HL-60 (cell line): Measurements from ENCODE around the gene LRMDA.
"Not testable (repeated sequence)": the region's sequence is repeated elsewhere in the genome, so short reads cannot be mapped to it uniquely, and the experiment has no call there.

Experiments used
- DNase-seq, 2 experiments: peaks; one replicate each; pipeline ENCODE4 v3.0.0-alpha.2; 2010 to 2020; ENCODE audit warnings: low read depth in 1 of 2, low spot score in 1 of 2
- H3K27ac ChIP-seq: fragments of 250-450 bp; sonication (Bioruptor Pico); replicated peaks from 2 replicates; pipeline ENCODE4 v1.5.1; 2020; ENCODE audit warnings: mild to moderate bottlenecking, moderate library complexity
- H3K27me3 ChIP-seq: fragments of 250-450 bp; sonication (Bioruptor Pico); 2 replicates; pipeline ENCODE4 v1.5.1; 2021; ENCODE audit warnings: mild to moderate bottlenecking, moderate library complexity; ENCODE audit not compliant: insufficient read depth, poor library complexity, severe bottlenecking
- H3K4me3 ChIP-seq: replicated peaks from 2 replicates; pipeline ENCODE4 v1.5.1; 2011; ENCODE audit warnings: mild to moderate bottlenecking, control low read depth, low read length; ENCODE audit not compliant: insufficient read depth
- GABPA ChIP-seq: IDR thresholded peaks from 2 replicates; pipeline ENCODE4 v1.6.1; 2012; ENCODE audit warnings: low read depth
- POLR2AphosphoS5 ChIP-seq: IDR thresholded peaks from 2 replicates; pipeline ENCODE4 v1.6.1; 2012; ENCODE audit warnings: low read depth
- REST ChIP-seq: IDR thresholded peaks from 2 replicates; pipeline ENCODE4 v1.6.1; 2012; ENCODE audit warnings: low read depth; ENCODE audit not compliant: insufficient replicate concordance
- SPI1 ChIP-seq: IDR thresholded peaks from 2 replicates; pipeline ENCODE4 v1.6.1; 2012; ENCODE audit warnings: low read depth, mild to moderate bottlenecking, borderline replicate concordance
- TF ChIP-seq, protein P1 (sequence below): IDR thresholded peaks from one replicate; pipeline ENCODE4 v1.5.1; 2011; ENCODE audit warnings: low read length, control low read depth, inconsistent platforms; ENCODE audit not compliant: insufficient read depth

Gene LRMDA

GRCh38 chr10:75602341-75602740, 170.9 kb downstream of the LRMDA start:
- TF ChIP-seq POLR2AphosphoS5, result no peak
- TF ChIP-seq, protein P1, sequence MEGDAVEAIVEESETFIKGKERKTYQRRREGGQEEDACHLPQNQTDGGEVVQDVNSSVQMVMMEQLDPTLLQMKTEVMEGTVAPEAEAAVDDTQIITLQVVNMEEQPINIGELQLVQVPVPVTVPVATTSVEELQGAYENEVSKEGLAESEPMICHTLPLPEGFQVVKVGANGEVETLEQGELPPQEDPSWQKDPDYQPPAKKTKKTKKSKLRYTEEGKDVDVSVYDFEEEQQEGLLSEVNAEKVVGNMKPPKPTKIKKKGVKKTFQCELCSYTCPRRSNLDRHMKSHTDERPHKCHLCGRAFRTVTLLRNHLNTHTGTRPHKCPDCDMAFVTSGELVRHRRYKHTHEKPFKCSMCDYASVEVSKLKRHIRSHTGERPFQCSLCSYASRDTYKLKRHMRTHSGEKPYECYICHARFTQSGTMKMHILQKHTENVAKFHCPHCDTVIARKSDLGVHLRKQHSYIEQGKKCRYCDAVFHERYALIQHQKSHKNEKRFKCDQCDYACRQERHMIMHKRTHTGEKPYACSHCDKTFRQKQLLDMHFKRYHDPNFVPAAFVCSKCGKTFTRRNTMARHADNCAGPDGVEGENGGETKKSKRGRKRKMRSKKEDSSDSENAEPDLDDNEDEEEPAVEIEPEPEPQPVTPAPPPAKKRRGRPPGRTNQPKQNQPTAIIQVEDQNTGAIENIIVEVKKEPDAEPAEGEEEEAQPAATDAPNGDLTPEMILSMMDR, result no peak
- TF ChIP-seq GABPA, result no peak
- no peak for TF ChIP-seq REST
- no peak for TF ChIP-seq SPI1
- H3K27me3 ChIP-seq, result no peaks in the 10 kb centered on the region
- no peak for DNase-seq

DNA sequence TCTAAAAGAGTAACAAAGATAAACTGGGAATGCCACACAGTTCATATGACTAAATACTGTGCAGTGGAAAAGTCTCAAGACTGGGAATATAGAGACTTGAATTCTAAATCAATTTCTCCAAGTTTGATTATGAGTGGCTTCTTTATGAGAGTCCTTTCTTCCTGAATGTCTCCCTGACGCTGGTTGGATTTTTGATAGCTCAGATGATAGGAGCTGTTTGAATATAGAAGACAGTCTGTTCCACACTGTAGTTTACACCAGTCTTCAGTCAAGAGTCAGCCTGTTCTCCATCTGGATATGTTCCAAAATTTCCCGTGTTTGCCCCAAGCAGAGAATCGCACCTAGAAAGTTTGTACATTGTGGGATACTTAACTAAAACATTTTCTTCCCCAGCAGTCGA, 173.7 kb downstream of the LRMDA start:
- no peak for DNase-seq
- Histone ChIP-seq H3K27me3 (no peaks in the 10 kb centered on the region), H3K4me3 (no peak overlapping the region), H3K27ac (no peak overlapping the region)
- no peak for TF ChIP-seq SPI1
- no peak for TF ChIP-seq POLR2AphosphoS5
- no peak for TF ChIP-seq GABPA
- TF ChIP-seq, protein P1, result no peak
- TF ChIP-seq REST, result no peak

More at GRCh38 chr10:75602341-75602740, 170.9 kb downstream of the LRMDA start:
- no peak overlapping the region for H3K27ac ChIP-seq
- no peak overlapping the region for H3K4me3 ChIP-seq

DNA sequence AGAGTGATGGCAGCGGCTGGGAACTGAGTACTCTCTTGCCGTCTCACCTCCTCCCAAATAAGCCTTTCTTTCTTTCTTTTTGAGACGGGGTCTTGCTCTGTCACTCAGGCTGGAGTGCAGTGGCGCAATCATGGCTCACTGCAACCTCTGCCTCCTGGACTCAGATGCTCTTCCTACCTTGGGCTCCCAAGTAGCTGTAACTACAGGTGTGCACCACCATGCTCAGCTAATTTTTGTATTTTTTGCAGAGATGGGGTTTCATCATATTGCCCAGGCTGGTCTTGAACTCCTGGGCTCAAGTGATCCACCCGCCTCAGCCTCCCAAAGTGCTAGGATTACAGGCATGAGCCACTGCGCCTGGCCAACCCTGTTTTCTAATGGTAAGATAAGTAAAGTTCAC, 174.4 kb downstream of the LRMDA start:
- H3K27ac ChIP-seq, H3K4me3 ChIP-seq: not testable (repeated sequence)

GRCh38 chr10:75606203-75606779, 174.9 kb downstream of the LRMDA start:
- no peak overlapping the region for H3K4me3 ChIP-seq
- no peaks in the 10 kb centered on the region for H3K27me3 ChIP-seq
- no peak overlapping the region for H3K27ac ChIP-seq
- no peak for TF ChIP-seq SPI1
- TF ChIP-seq POLR2AphosphoS5, result no peak
- TF ChIP-seq, protein P1, result no peak
- no peak for DNase-seq

More for the DNA sequence above, 174.4 kb downstream of the LRMDA start:
- H3K27me3 ChIP-seq, DNase-seq: not testable (repeated sequence)
